Activated naive CD8-positive, alpha-beta T cell treated with anti-CD3 and anti-CD28 coated beads, Interleukin-2, amount 50 U/mL, for 24 hours (primary cell): Measurements from ENCODE around the gene STARD13.

Source experiments
- ATAC-seq: fragments of 150-1000 bp; cut with Tn5 transposase; one replicate; pipeline ENCODE4 v1.10.0; 2021
- DNase-seq: peaks from one replicate; pipeline ENCODE4 v3.0.0; 2021
- H3K27ac Mint-ChIP-seq: one replicate; pipeline ENCODE4 v1.8.0; 2021; ENCODE audit warnings: mild to moderate bottlenecking, mixed read lengths
- H3K27me3 Mint-ChIP-seq: one replicate; pipeline ENCODE4 v1.8.0; 2021; ENCODE audit warnings: mixed read lengths
- H3K36me3 Mint-ChIP-seq: one replicate; pipeline ENCODE4 v1.8.0; 2021; ENCODE audit warnings: low read depth, mixed read lengths
- H3K4me1 Mint-ChIP-seq: one replicate; pipeline ENCODE4 v1.8.0; 2021; ENCODE audit warnings: mixed read lengths
- H3K4me3 Mint-ChIP-seq: one replicate; pipeline ENCODE4 v1.8.0; 2021; ENCODE audit warnings: mild to moderate bottlenecking, moderate library complexity, mixed read lengths
- H3K9me3 Mint-ChIP-seq: one replicate; pipeline ENCODE4 v1.8.0; 2021; ENCODE audit warnings: mixed read lengths

The STARD13 gene

DNA sequence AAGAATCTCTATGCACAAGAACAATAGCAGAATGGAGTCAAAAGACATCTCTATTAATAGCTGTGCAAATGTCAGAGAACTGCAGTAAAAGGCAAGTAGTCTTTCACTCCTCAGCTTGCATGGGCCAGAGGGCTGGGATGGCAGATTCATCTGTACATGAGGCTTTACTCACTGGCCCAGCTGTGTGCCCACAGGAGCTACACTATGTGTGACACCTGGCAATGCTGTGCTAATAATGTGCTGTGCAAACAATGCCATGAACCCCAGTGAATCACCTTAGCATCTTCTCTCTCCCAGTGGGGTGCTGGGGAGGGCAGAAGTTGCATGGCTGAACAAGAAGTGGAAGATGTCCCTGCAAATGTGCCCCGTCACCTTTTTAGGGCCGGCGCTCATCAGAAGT lies 196.2 kb downstream of the STARD13 start:
- no peak overlapping the region for H3K27ac Mint-ChIP-seq
- H3K27me3 Mint-ChIP-seq = peaks cover 7% of the 10 kb centered on the region
- no peaks in the 10 kb centered on the region for H3K4me1 Mint-ChIP-seq
- no peak overlapping the region for H3K4me3 Mint-ChIP-seq
- no peaks in the 10 kb centered on the region for H3K36me3 Mint-ChIP-seq
- DNase-seq (no peak), ATAC-seq (no peak)
- H3K9me3 Mint-ChIP-seq = no peaks in the 10 kb centered on the region

DNA sequence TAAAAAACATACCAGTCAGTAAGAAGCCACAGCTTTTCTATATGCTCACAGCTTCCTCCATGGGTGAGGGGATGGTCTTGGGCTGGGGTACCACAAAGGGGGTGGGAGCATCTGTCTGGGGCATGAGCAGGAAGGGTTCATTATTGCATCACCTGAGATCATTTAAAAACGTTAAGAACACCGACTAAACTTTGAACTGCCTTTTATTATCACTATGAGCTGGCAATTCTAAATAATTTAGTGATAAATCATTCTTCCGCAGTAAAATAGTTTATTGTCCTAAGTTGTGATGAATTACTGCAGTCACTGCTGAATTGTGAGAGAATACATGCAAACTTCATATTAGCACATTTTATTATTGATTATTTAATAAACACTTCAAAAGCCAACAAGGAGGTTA lies 197.8 kb downstream of the STARD13 start:
- Mint-ChIP-seq H3K27me3 (peaks cover 7% of the 10 kb centered on the region), H3K4me3 (no peak overlapping the region), H3K9me3 (no peaks in the 10 kb centered on the region), H3K27ac (no peak overlapping the region), H3K36me3 (no peaks in the 10 kb centered on the region), H3K4me1 (no peaks in the 10 kb centered on the region)
- DNase-seq = no peak
- ATAC-seq = no peak

DNA sequence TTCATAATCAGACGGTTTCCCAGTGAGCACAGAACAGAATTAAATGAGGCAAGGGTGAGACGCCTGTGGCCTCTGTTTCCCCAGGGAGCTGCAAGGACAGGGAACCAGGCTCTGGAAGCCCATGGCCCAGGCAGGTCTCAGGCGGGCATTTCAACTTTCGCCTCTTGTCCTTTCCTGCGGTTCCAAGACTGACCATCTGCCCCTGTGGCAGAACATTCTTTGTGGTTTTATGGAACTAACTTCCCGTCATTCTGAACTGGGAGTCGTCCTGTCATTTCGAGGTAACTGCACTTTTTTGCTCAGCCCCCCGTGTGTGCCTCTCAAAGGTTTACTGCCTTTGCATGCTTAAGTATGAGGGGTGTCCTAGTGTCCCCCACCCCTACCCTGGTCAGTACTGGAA lies 198.5 kb downstream of the STARD13 start:
- H3K4me3 Mint-ChIP-seq = no peak overlapping the region
- DNase-seq (no peak), ATAC-seq (no peak)
- no peaks in the 10 kb centered on the region for H3K9me3 Mint-ChIP-seq
- no peaks in the 10 kb centered on the region for H3K36me3 Mint-ChIP-seq
- H3K27me3 Mint-ChIP-seq = peaks cover 7% of the 10 kb centered on the region
- H3K27ac Mint-ChIP-seq = no peak overlapping the region
- no peaks in the 10 kb centered on the region for H3K4me1 Mint-ChIP-seq

DNA sequence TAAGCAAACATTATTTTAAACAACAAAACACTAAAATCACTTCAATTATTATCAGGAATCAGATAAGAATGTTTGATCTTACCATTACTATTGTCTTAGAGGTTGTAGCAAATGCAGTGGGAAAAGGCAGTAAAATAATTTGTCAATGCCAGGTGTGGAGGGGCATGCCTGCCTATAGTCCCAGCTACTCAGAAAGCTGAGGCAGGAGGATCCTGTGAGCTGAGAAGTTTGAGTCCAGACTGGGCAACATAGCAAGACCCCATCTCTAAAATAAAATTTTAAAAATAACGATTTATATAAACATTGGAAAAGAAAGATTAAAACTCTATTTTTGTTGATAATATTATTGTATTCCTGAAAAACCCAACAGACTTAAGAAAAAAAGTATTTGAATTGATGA lies 202.5 kb downstream of the STARD13 start:
- no peak for ATAC-seq
- Mint-ChIP-seq H3K27me3 (peaks cover 13% of the 10 kb centered on the region), H3K4me1 (no peaks in the 10 kb centered on the region), H3K9me3 (no peaks in the 10 kb centered on the region), H3K4me3 (no peak overlapping the region), H3K36me3 (no peaks in the 10 kb centered on the region), H3K27ac (no peak overlapping the region)
- DNase-seq = no peak

DNA sequence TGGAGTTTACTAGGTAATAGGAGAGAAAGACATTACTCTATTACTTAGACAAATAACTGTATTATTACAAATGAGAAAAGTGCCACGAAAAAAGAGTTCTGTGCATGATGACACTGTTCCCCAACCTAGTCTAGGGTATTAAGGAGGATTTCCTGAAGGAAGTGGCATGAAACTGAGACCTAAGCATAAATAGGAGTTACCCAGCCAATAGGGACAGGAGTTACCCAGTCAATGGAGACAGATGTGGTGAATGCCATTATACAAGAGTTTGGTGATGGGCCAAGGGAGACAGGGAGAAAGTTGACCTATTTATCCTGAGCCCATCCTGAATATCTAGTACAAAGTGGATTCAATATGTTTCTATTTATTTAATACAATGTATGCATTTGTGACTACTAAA lies 203.9 kb downstream of the STARD13 start:
- ATAC-seq (no peak), DNase-seq (no peak)
- Mint-ChIP-seq H3K9me3 (no peaks in the 10 kb centered on the region), H3K27me3 (peaks cover 10% of the 10 kb centered on the region), H3K27ac (no peak overlapping the region), H3K36me3 (no peaks in the 10 kb centered on the region), H3K4me3 (no peak overlapping the region), H3K4me1 (no peaks in the 10 kb centered on the region)

DNA sequence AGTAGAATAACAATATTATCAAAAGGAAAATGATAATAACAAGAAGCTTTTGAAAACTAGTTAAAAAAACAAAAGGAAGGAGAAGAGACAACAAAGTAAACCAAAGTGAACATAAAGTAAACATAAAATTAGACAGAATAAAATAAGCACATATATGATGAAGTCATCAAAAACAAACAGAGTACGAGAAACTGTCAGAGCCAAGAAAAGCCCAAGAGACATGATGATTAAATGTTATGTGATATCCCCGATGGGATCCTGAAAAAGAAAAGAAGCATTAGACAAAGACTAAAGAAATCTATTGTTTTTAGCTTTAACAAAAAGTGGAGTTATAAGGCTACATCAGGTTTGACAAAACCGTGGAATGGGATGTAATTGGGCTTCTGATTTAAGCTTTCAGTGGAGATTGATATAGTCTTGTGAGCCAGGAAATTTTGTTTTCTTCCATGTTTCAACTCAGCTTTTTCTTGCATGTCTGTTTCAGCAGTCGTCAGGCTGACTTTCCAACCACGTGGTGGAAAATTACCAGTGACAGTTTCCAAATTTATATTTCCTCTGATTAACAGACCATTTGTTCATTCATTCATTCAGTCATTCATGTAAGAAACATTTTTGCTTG lies 204.5 kb downstream of the STARD13 start:
- ATAC-seq (no peak), DNase-seq (no peak)
- Mint-ChIP-seq H3K4me3 (no peak overlapping the region), H3K27ac (no peak overlapping the region), H3K4me1 (no peaks in the 10 kb centered on the region), H3K27me3 (peaks cover 10% of the 10 kb centered on the region), H3K9me3 (no peaks in the 10 kb centered on the region), H3K36me3 (no peaks in the 10 kb centered on the region)

DNA sequence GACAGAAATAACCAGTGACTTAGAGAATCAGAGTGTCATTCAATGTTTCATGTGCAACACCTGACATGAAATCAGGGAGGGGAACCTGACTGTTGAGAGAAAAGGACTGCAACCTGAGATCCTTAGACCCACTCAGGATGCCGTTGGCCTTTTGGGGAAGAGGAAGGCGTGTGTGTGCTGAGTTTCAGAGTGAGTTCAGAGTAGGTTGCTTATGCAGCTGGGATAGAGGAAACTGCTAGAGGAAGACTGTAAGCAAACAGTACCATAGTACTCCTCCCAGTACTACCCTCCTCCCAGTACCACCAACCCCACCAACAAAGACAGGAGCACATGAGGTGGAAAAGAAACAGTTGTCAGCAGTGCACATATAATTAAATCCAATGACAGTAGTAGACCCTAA lies 205.6 kb downstream of the STARD13 start:
- Mint-ChIP-seq H3K4me3 (no peak overlapping the region), H3K27ac (no peak overlapping the region), H3K9me3 (no peaks in the 10 kb centered on the region), H3K36me3 (no peaks in the 10 kb centered on the region), H3K27me3 (peaks cover 9% of the 10 kb centered on the region), H3K4me1 (no peaks in the 10 kb centered on the region)
- ATAC-seq (no peak), DNase-seq (no peak)

DNA sequence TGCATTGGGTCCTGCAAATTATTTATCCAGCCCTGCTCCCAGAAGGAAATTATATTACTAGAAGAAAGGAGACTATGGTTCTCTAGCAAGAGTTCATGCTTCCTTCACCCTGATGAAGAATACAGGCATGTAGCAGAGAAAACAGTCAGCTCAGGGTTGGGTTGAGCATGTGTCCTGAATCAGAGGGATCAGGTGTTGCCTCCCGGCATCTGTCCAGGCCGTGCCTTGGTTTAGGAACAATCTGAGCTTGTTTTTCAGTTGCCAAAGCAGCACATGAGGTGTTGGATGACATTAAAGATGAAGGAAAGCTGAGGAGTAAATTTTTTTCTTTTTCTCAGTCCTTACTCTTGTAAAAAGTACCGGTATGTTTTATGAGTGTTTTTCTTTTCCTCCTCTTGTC lies 207.3 kb downstream of the STARD13 start:
- ATAC-seq (no peak), DNase-seq (no peak)
- H3K4me3 Mint-ChIP-seq = no peak overlapping the region
- H3K4me1 Mint-ChIP-seq = no peaks in the 10 kb centered on the region
- H3K9me3 Mint-ChIP-seq = no peaks in the 10 kb centered on the region
- H3K27me3 Mint-ChIP-seq = peaks cover 7% of the 10 kb centered on the region
- no peak overlapping the region for H3K27ac Mint-ChIP-seq
- H3K36me3 Mint-ChIP-seq = no peaks in the 10 kb centered on the region

DNA sequence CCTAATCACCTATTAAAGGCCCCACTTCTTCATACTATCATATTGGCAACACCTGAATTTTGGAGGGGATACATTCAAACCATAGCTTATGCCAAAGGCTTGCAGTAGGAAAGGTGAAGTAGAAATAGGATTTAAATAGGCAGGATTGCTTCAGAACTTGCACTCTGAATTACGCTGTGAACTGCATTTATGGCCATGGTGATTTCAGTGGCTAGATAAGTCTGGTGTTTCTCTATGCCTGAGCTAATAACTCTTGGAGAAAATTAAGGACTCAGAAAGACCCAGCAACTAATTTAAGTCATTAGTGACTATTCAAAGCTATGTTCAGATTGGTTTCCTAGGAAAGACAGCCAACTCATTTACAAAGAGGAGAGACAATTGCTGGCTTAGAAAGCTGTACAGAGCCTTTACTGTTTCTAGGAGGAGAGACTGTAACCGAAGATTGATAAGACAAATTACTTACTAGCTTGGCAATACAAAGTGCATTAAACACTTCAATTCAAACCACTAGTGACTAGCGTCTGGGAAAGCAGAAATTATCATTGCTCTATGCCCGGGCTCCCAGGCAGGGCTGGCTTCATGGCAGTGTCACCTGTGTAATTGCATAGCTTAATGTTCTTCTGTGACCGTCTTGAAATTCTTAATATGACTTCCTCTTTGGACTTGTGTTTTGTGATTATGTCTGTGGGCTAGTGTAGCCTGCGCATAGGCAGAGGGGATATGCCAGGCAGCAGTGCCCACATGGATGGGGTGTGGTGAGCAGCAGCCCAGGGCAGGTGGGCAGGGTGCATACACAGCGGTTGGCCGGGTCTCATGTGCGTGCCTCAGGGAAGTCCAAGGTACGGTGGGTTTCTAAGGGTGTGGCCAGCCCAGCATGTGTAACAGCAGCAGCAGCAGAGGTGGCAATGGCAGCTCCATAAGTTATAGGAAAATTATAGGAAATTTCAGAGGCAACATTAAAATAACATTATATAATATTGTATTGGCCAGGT lies 209.3 kb downstream of the STARD13 start:
- Mint-ChIP-seq H3K4me1 (no peaks in the 10 kb centered on the region), H3K27ac (no peak overlapping the region), H3K9me3 (no peaks in the 10 kb centered on the region), H3K4me3 (no peak overlapping the region), H3K27me3 (peaks cover 7% of the 10 kb centered on the region), H3K36me3 (no peaks in the 10 kb centered on the region)
- DNase-seq (no peak), ATAC-seq (no peak)

DNA sequence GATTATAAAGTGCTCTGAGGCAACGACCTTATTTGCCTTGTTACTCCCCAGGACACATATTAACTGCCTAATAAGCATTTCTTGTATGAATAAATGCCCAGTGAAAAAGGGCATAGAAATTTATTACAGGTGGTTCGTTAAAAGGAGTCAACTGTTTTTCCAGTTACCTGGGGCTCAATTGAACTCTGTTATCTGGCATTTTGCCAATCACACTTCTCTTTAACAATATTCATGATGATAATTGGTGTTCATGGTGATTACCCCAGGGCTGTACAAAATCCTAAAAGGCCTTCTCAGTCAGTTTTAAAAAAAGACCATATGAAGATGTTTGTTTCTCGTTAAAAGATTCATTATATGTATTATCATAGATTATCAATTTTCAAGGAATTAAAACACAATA lies 212.2 kb downstream of the STARD13 start:
- no peaks in the 10 kb centered on the region for H3K36me3 Mint-ChIP-seq
- H3K27me3 Mint-ChIP-seq = no peaks in the 10 kb centered on the region
- H3K4me1 Mint-ChIP-seq = no peaks in the 10 kb centered on the region
- DNase-seq (no peak), ATAC-seq (no peak)
- H3K27ac Mint-ChIP-seq = no peak overlapping the region
- no peaks in the 10 kb centered on the region for H3K9me3 Mint-ChIP-seq
- no peak overlapping the region for H3K4me3 Mint-ChIP-seq

DNA sequence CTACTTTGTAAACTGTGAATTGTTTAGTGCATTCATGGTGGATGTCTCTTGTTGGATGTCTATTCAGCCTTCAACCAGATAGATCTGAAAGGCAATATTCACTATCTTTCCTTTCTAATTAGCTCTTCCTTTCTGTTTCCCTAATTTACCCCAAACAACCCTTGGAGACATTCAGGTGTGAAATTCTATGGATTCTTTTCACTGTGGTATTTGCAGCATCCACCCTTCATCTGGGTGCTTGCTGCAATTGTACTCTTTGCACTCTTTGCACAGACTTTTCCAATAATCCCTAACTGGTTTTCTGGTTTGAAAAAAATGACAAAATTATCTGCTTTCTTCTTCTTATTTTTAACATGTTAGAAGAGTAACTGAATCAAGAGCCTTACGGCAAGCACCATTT lies 212.8 kb downstream of the STARD13 start:
- no peaks in the 10 kb centered on the region for H3K36me3 Mint-ChIP-seq
- H3K9me3 Mint-ChIP-seq = no peaks in the 10 kb centered on the region
- no peak overlapping the region for H3K4me3 Mint-ChIP-seq
- no peak for ATAC-seq
- DNase-seq = no peak
- no peaks in the 10 kb centered on the region for H3K27me3 Mint-ChIP-seq
- H3K27ac Mint-ChIP-seq = no peak overlapping the region
- H3K4me1 Mint-ChIP-seq = no peaks in the 10 kb centered on the region

DNA sequence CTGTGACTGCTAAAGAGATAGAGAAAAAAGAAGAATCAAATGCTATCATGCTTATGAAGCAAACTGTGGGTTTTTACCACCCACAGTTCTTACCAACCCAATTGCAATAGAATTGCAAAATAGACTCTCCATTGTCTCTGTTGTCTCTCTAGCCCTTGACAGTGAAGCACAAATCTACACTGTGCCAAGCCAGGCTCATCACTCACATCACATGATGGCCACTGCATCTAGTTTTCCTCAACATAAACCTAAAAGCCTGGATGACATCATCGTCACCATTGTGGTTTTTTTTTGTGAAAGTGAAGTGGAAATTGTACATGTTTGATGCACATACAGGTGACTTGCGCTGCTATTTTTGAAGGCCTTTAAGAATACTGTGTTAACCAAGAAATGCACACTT lies 213.3 kb downstream of the STARD13 start:
- H3K36me3 Mint-ChIP-seq = no peaks in the 10 kb centered on the region
- H3K9me3 Mint-ChIP-seq = no peaks in the 10 kb centered on the region
- ATAC-seq (no peak), DNase-seq (no peak)
- peaks cover 3% of the 10 kb centered on the region for H3K27me3 Mint-ChIP-seq
- no peak overlapping the region for H3K4me3 Mint-ChIP-seq
- H3K4me1 Mint-ChIP-seq = no peaks in the 10 kb centered on the region
- H3K27ac Mint-ChIP-seq = no peak overlapping the region

DNA sequence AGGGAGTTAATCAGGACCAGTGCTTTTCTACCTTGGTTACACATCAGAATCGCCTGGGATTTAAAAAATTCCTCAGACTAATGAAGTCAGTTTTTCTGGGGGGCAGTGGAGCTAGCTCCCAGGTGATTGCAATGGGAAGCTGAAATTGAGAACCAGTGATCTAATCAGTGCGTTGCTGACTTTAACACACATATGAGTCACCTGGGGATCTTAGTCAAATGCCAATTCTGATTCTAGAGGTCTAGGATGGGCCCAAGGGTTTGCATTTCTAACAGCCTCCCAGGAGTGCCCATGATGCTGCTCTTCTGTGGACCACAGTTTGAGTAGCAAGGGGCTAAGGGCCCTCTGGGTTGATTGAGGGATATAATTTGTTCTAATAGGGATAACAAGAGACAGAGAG lies 214.8 kb downstream of the STARD13 start:
- Mint-ChIP-seq H3K36me3 (no peaks in the 10 kb centered on the region), H3K27me3 (peaks cover 3% of the 10 kb centered on the region), H3K4me1 (no peaks in the 10 kb centered on the region), H3K4me3 (no peak overlapping the region), H3K27ac (no peak overlapping the region), H3K9me3 (no peaks in the 10 kb centered on the region)
- DNase-seq = no peak
- no peak for ATAC-seq

DNA sequence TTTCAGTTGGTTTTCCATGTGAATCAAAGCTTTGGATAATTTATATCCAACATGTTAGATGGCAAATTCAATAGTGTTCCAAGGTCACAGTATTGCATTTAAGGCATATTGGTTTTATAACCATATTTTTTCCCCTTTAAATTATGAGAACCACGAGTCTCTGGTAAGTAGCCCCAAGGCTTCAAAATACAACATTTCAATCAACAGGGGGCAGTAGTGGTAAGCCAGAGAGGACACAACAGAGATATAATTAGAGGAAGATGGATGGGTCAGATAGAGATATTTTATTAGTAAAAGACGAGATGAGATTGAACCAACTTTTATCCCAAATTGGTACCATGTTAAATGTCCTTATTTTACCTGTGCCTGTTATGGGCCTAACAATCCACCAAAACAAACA lies 216.2 kb downstream of the STARD13 start:
- no peak overlapping the region for H3K4me3 Mint-ChIP-seq
- DNase-seq = no peak
- peaks cover 3% of the 10 kb centered on the region for H3K27me3 Mint-ChIP-seq
- no peaks in the 10 kb centered on the region for H3K36me3 Mint-ChIP-seq
- H3K9me3 Mint-ChIP-seq = no peaks in the 10 kb centered on the region
- H3K27ac Mint-ChIP-seq = no peak overlapping the region
- no peaks in the 10 kb centered on the region for H3K4me1 Mint-ChIP-seq
- ATAC-seq = no peak

DNA sequence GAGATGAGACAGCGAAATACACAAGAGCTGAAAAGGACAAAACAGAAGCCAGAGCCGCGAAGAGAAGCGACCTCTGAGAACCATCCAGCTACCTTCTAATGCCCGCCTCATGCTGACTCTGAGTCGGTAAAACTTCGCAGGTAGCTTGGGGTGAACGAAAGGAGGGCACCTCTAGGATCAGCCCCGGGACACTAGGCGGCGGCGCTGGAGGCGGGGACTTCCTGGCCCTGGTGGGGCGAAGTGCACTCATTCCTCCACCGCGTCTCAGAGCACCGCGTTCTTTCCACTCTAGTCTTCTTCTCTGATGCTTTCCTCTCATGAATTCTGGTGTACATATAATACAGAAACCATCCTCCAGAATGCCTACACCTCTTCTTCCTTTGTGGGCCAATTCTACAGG lies 219.2 kb downstream of the STARD13 start:
- Mint-ChIP-seq H3K27me3 (peaks cover 3% of the 10 kb centered on the region), H3K4me3 (no peak overlapping the region), H3K4me1 (no peaks in the 10 kb centered on the region), H3K36me3 (no peaks in the 10 kb centered on the region), H3K9me3 (no peaks in the 10 kb centered on the region), H3K27ac (no peak overlapping the region)
- DNase-seq = no peak
- no peak for ATAC-seq
